Measurements from ENCODE around the gene CCNK. TPM values are rescaled to one million over a fixed set of nuclear protein-coding genes. Genes with fewer than 3 reads are reported as not detected.

The CCNK gene
- total RNA-seq, 2 experiments from 2014 or later: 140 to 151 TPM

- no peaks in the 10 kb centered on the region for H3K36me3 ChIP-seq (ENCODE audit: insufficient read depth, low read length)
- no peaks in the 10 kb centered on the region for H3K4me1 ChIP-seq (ENCODE audit: insufficient read depth, low read length)
- no peaks in the 10 kb centered on the region for H3K27me3 ChIP-seq (ENCODE audit: control insufficient read depth in 1 of 2, insufficient read depth in 2 of 2, low read length in 2 of 2)
- POLR2A ChIA-PET: no interaction called here
- Mint-ChIP-seq H3K36me3 (ENCODE audit: low read depth) (no peaks in the 10 kb centered on the region), H3K27me3 (no peaks in the 10 kb centered on the region), H3K4me1 (ENCODE audit: low read depth) (no peaks in the 10 kb centered on the region), H3K27ac (no peak overlapping the region), H3K4me3 (no peak overlapping the region), H3K9me3 (no peaks in the 10 kb centered on the region)
- CTCF ChIA-PET: no interaction called here
- intact Hi-C loops (cut with DNase I, micrococcal nuclease): no loop called here
- H3K27ac ChIP-seq (ENCODE audit: low read depth in 1 of 2, low read length in 2 of 2): no peak overlapping the region
- no peak for DNase-seq
- TF ChIP-seq CTCF (IDR thresholded peaks at IDR 0.05): no peak
- ATAC-seq (ENCODE audit: poor library complexity): no peak
- peaks cover 0 to 11% of the 10 kb centered on the region in 2 experiments for H3K9me3 ChIP-seq (ENCODE audit: control insufficient read depth in 1 of 2, insufficient read depth in 1 of 2, low read length in 2 of 2)
- H3K4me3 ChIP-seq (ENCODE audit: low read length): no peak overlapping the region
Observed at GRCh38 chr14:99560403-99560802, 79.2 kb downstream of the CCNK start.

GRCh38 chr14:99560922-99561683 is 79.9 kb downstream of the CCNK start:
- Mint-ChIP-seq H3K27ac (no peak overlapping the region), H3K4me1 (ENCODE audit: low read depth) (no peaks in the 10 kb centered on the region), H3K36me3 (ENCODE audit: low read depth) (no peaks in the 10 kb centered on the region), H3K27me3 (no peaks in the 10 kb centered on the region), H3K4me3 (no peak overlapping the region), H3K9me3 (no peaks in the 10 kb centered on the region)
- ATAC-seq (ENCODE audit: poor library complexity) (no peak), DNase-seq (no peak)
- ChIA-PET CTCF (no interaction called here), POLR2A (no interaction called here)
- H3K36me3 ChIP-seq (ENCODE audit: insufficient read depth, low read length): no peaks in the 10 kb centered on the region
- H3K4me3 ChIP-seq (ENCODE audit: low read length): no peak overlapping the region
- no peak overlapping the region for H3K27ac ChIP-seq (ENCODE audit: low read depth in 1 of 2, low read length in 2 of 2)
- intact Hi-C loops (cut with DNase I, micrococcal nuclease): no loop called here
- no peaks in the 10 kb centered on the region for H3K4me1 ChIP-seq (ENCODE audit: insufficient read depth, low read length)
- no peaks in the 10 kb centered on the region for H3K27me3 ChIP-seq (ENCODE audit: control insufficient read depth in 1 of 2, insufficient read depth in 2 of 2, low read length in 2 of 2)
- TF ChIP-seq CTCF (IDR thresholded peaks at IDR 0.05): no peak
- H3K9me3 ChIP-seq (ENCODE audit: control insufficient read depth in 1 of 2, insufficient read depth in 1 of 2, low read length in 2 of 2): peaks cover 0 to 11% of the 10 kb centered on the region in 2 experiments

GRCh38 chr14:99561864-99562263 is 80.7 kb downstream of the CCNK start:
- no peaks in the 10 kb centered on the region for H3K36me3 Mint-ChIP-seq (ENCODE audit: low read depth)
- TF ChIP-seq CTCF (IDR thresholded peaks at IDR 0.05): no peak
- no peaks in the 10 kb centered on the region for H3K9me3 Mint-ChIP-seq
- no peaks in the 10 kb centered on the region for H3K4me1 Mint-ChIP-seq (ENCODE audit: low read depth)
- intact Hi-C loops (cut with DNase I, micrococcal nuclease): no loop called here
- no peaks in the 10 kb centered on the region for H3K27me3 Mint-ChIP-seq
- H3K27ac ChIP-seq (ENCODE audit: low read depth in 1 of 2, low read length in 2 of 2): no peak overlapping the region
- no peaks in the 10 kb centered on the region for H3K36me3 ChIP-seq (ENCODE audit: insufficient read depth, low read length)
- ChIA-PET POLR2A (no interaction called here), CTCF (no interaction called here)
- H3K27ac Mint-ChIP-seq: no peak overlapping the region
- DNase-seq (no peak), ATAC-seq (ENCODE audit: poor library complexity) (no peak)
- H3K4me1 ChIP-seq (ENCODE audit: insufficient read depth, low read length): no peaks in the 10 kb centered on the region
- no peak overlapping the region for H3K4me3 ChIP-seq (ENCODE audit: low read length)
- peaks cover 0 to 11% of the 10 kb centered on the region in 2 experiments for H3K9me3 ChIP-seq (ENCODE audit: control insufficient read depth in 1 of 2, insufficient read depth in 1 of 2, low read length in 2 of 2)
- H3K4me3 Mint-ChIP-seq: no peak overlapping the region
- no peaks in the 10 kb centered on the region for H3K27me3 ChIP-seq (ENCODE audit: control insufficient read depth in 1 of 2, insufficient read depth in 2 of 2, low read length in 2 of 2)

Other genes with a start within 250 kb of the CCNK start
- gene BCL11B, start 209.2 kb upstream of the CCNK start, total RNA-seq: 100 to 1,000 TPM; 244 to 254 TPM
- 10 to 100 TPM; 46.1 to 51.4 TPM for gene SETD3, start 550 bp upstream of the CCNK start, total RNA-seq
- 1 to 10 TPM; 5.8 to 7.5 TPM for gene CCDC85C, start 122.8 kb downstream of the CCNK start, total RNA-seq
- gene HHIPL1, start 163.7 kb downstream of the CCNK start, total RNA-seq: not detected
- gene CYP46A1, start 202.9 kb downstream of the CCNK start, total RNA-seq: under 1 TPM; 0.11 to 0.22 TPM

All from CD4-positive, alpha-beta T cell (primary cell).